ENCODE results near the gene PARD3.

DNA sequence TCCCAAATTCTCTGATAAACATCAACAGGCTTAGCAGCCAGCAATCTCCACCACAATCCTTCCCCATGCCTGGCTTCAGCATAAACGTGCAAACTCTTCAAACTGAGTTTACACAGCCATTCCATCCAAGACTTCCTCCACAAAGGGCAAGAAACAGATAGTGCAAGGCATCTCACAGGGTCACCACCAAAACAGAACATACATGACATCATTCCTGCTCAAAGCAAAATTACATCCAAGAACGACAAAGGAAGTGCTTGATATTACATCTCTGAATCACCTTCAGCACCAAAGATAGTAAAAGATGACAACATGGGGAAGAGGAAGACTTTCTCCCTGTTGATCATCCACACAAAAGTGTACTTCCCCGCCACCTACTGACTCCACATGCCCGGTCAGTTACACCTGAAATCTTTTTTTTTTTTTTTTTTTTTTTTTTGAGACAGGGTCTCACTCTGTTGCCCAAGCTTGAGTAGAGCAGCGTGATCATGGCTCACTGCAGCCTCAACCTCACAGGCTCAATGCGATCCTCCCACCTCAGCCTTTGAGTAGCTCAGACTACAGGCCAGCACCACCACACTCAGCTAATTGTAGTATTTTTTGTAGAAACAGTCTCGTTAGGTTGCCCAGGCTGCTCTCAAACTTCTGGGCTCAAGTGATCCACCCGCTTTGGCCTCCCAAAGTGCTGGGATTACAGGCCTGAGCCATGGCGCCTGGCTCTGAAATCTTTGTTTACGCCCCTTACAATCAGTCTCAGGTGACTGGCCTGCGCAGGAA, 127.5 kb downstream of the PARD3 start:
- TF ChIP-seq, protein P1, sequence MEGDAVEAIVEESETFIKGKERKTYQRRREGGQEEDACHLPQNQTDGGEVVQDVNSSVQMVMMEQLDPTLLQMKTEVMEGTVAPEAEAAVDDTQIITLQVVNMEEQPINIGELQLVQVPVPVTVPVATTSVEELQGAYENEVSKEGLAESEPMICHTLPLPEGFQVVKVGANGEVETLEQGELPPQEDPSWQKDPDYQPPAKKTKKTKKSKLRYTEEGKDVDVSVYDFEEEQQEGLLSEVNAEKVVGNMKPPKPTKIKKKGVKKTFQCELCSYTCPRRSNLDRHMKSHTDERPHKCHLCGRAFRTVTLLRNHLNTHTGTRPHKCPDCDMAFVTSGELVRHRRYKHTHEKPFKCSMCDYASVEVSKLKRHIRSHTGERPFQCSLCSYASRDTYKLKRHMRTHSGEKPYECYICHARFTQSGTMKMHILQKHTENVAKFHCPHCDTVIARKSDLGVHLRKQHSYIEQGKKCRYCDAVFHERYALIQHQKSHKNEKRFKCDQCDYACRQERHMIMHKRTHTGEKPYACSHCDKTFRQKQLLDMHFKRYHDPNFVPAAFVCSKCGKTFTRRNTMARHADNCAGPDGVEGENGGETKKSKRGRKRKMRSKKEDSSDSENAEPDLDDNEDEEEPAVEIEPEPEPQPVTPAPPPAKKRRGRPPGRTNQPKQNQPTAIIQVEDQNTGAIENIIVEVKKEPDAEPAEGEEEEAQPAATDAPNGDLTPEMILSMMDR (IDR thresholded peaks at IDR 0.05), result no peak
- TF ChIP-seq POLR2A (IDR thresholded peaks at IDR 0.05), result no peak
